Measurements from ENCODE around the gene IGHMBP2.
"Not testable (repeated sequence)": the region's sequence is repeated elsewhere in the genome, so short reads cannot be mapped to it uniquely, and the experiment has no call there.

IGHMBP2 gene

GRCh38 chr11:68968306-68969250 is 64.9 kb downstream of the IGHMBP2 start:
- no peak for DNase-seq (ENCODE audit: low read depth)
- TF ChIP-seq CTCF (IDR thresholded peaks at IDR 0.05; ENCODE audit: low read depth, low read length) (no peak), MYC (IDR thresholded peaks at IDR 0.05; ENCODE audit: low read depth, low read length) (no peak), POLR2A (IDR thresholded peaks at IDR 0.05; ENCODE audit: extremely low read depth, insufficient read length) (no peak)
- TF ChIP-seq, protein P1, sequence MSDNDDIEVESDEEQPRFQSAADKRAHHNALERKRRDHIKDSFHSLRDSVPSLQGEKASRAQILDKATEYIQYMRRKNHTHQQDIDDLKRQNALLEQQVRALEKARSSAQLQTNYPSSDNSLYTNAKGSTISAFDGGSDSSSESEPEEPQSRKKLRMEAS (IDR thresholded peaks at IDR 0.05; ENCODE audit: low read depth, low read length) = no peak
- no peak overlapping the region for H3K4me3 ChIP-seq (ENCODE audit: low read depth, low read length)

DNA sequence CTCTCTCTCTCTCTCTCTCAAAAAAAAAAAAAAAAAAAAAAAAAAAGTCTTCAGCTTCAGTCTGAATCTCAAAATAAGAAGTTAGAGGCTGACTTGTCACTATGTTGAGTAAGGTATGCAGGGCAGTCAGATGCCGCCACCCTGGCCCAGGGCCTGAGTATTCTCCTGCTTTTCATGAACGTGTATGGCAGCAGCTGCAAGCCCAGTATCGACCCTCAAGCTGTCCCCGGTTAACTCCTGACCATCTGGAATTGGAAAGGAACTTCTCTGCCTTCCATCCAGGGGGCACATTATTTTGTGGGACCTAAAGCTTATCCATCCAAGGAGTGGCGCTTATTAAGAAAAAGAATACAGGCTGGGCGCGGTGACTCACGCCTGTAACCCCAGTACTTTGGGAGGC is 65.7 kb downstream of the IGHMBP2 start:
- no peak overlapping the region for H3K4me3 ChIP-seq (ENCODE audit: low read depth, low read length)
- no peak for DNase-seq (ENCODE audit: low read depth)
- TF ChIP-seq CTCF (IDR thresholded peaks at IDR 0.05; ENCODE audit: low read depth, low read length) (no peak), MYC (IDR thresholded peaks at IDR 0.05; ENCODE audit: low read depth, low read length) (no peak)
- TF ChIP-seq, protein P1 (IDR thresholded peaks at IDR 0.05; ENCODE audit: low read depth, low read length) = no peak

DNA sequence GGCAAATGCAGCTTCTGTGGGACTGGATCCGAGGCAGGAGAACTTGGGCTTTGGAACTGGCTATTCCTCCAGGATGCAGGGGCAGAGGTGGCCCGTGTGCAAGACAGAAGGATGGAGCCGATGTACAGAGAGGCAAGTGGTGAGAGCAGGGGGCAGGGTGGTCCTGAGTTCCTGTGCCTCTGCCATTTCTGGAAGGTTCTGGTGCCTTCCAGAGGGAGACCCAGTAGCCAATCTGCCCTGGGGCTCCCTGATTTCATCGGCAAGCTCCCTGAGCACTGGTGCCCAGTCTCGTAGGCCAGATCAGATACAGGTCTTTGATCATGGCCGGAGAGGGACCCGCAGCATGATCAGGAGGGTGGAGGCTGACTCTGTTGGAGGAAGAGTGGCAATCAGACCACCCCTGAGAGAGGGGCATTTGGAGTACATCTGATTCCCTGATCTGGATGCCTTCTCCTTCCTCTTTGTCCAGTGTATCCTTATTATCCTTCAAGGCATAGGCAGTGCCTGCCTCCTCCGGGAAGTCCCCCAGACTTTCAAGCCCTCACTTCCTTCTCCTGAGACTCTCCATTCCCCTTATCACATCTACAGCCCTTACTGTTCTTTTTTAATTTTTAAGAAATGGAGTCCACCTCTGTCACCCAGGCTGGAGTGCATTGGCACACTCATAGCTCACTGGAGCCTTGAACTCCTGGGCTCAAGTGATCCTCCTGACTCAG is 67.4 kb downstream of the IGHMBP2 start:
- no peak overlapping the region for H3K4me3 ChIP-seq (ENCODE audit: low read depth, low read length)
- DNase-seq (ENCODE audit: low read depth) = no peak
- TF ChIP-seq CTCF (IDR thresholded peaks at IDR 0.05; ENCODE audit: low read depth, low read length) (no peak), MYC (IDR thresholded peaks at IDR 0.05; ENCODE audit: low read depth, low read length) (no peak), POLR2A (IDR thresholded peaks at IDR 0.05; ENCODE audit: extremely low read depth, insufficient read length) (no peak)
- TF ChIP-seq, protein P1 (IDR thresholded peaks at IDR 0.05; ENCODE audit: low read depth, low read length) = no peak

DNA sequence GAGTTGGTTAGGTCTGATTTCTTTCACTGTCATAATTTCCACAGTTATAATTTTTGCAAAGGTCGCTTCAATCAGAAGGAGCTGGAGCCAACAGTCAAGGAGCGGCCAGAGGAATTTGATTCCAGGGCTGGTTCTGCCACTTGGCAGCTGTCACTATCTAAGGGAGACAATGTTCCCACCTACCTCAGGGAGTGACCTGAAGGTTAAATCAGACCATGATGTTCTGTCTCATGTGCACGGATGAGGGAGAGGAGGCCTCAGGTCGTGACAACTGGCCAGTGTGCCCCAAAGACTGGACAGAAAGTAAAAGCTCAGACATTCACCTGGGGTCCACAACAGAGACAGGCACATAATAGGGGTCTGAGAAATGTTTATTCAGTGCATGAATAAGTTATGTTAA is 69.5 kb downstream of the IGHMBP2 start:
- no peak overlapping the region for H3K4me3 ChIP-seq (ENCODE audit: low read depth, low read length)
- no peak for DNase-seq (ENCODE audit: low read depth)
- TF ChIP-seq, protein P1 (IDR thresholded peaks at IDR 0.05; ENCODE audit: low read depth, low read length) = no peak
- no peak for TF ChIP-seq MYC (IDR thresholded peaks at IDR 0.05; ENCODE audit: low read depth, low read length)
- TF ChIP-seq POLR2A (IDR thresholded peaks at IDR 0.05; ENCODE audit: extremely low read depth, insufficient read length) = no peak
- TF ChIP-seq CTCF (IDR thresholded peaks at IDR 0.05; ENCODE audit: low read depth, low read length) = no peak

GRCh38 chr11:68973706-68974105 is 70.0 kb downstream of the IGHMBP2 start:
- not testable (repeated sequence) for H3K4me3 ChIP-seq (ENCODE audit: low read depth, low read length); DNase-seq (ENCODE audit: low read depth)

Data from NB4 (cell line).